Amniotic epithelial cell (primary cell): Measurements from ENCODE around the gene IL6.
"Not testable (repeated sequence)": the region's sequence is repeated elsewhere in the genome, so short reads cannot be mapped to it uniquely, and the experiment has no call there.

Experiments
- DNase-seq: peaks from one replicate; pipeline ENCODE4 v3.0.0-alpha.2; 2010; ENCODE audit warnings: low read depth

IL6 gene

DNA sequence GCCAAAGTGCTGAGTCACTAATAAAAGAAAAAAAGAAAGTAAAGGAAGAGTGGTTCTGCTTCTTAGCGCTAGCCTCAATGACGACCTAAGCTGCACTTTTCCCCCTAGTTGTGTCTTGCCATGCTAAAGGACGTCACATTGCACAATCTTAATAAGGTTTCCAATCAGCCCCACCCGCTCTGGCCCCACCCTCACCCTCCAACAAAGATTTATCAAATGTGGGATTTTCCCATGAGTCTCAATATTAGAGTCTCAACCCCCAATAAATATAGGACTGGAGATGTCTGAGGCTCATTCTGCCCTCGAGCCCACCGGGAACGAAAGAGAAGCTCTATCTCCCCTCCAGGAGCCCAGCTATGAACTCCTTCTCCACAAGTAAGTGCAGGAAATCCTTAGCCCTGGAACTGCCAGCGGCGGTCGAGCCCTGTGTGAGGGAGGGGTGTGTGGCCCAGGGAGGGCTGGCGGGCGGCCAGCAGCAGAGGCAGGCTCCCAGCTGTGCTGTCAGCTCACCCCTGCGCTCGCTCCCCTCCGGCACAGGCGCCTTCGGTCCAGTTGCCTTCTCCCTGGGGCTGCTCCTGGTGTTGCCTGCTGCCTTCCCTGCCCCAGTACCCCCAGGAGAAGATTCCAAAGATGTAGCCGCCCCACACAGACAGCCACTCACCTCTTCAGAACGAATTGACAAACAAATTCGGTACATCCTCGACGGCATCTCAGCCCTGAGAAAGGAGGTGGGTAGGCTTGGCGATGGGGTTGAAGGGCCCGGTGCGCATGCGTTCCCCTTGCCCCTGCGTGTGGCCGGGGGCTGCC is at the start of gene IL6:
TSS of gene IL6 (plus strand) at position 294 of the 807 bp plus-strand sequence. CDS start at position 357, 63 bp downstream.
- DNase-seq = peak; percentile 83

DNA sequence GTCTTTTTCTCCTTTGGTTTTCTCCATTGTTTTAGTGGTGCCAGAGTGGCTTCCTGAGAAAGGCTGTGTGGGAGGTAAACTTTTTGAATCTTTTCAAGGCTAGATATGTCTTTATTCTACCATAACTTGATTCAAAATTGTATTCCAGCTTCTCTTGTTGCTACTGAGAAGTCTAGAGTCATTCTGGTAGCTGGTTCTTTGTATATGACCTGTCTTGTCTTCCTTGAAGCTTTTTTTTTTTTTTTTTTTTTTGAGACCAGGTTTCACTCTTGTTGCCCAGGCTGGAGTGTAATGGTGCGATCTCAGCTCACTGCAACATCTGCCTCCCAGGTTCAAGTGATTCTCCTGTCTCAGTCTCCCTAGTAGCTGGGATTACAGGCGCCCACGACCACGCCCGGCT is 49.7 kb upstream of the IL6 start:
- not testable (repeated sequence) for DNase-seq

DNA sequence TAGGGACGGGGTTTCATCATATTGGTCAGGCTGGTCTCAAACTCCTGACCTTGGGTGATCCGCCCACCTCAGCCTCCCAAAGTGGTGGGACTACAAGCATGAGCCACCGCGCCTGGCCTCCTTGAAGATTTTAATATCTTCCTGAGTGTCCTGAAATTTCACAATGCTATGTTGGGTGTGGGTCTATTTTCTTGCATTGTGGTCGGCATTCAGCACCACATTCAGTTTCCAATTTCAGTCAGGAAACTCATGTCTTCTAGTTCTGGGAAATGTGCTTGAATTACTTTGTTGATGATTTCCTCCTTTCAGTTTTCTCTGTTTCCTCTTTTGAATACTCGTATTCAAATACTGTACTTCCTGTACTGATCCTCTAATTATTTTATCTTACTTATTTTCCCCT is 49.3 kb upstream of the IL6 start:
- DNase-seq = no peak

DNA sequence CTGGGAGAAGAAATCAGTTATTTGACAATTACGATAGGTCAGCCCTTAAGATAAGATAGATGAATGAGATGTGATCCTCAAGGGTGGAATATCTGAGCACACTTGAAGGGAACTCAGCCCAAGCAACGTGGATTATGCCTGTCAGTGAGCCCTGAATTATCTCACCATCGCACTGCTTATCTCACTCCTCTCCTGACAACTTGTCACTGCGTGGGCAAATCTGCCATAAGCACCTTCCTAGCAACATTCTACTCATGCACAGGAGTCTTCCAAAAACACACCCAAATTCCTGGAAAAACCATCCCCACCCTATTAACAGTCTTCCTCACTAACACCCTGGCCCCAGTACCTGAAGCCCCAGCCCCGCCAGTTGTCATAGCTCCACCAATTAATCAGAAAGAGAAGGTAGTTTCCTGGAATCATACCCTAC is 46.5 kb upstream of the IL6 start:
- DNase-seq = no peak

DNA sequence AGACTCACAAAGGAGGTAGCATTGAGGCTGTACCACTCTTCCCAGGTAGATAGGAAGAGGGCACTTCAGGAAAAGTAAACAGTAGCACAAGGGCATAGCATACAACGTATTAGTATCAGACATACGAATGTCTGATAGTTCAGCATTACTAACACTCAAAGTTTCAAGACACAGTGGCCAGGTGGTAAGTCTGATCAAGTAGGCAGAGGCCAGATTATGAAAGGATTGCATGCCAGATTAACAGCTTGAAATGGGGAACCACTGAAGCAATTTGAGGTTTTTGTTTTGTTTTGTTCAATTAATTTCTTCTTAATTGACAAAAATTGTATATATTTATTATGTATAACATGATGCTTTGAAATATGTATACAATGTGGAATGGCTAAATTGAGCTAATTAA is 45.7 kb upstream of the IL6 start:
- DNase-seq = no peak

DNA sequence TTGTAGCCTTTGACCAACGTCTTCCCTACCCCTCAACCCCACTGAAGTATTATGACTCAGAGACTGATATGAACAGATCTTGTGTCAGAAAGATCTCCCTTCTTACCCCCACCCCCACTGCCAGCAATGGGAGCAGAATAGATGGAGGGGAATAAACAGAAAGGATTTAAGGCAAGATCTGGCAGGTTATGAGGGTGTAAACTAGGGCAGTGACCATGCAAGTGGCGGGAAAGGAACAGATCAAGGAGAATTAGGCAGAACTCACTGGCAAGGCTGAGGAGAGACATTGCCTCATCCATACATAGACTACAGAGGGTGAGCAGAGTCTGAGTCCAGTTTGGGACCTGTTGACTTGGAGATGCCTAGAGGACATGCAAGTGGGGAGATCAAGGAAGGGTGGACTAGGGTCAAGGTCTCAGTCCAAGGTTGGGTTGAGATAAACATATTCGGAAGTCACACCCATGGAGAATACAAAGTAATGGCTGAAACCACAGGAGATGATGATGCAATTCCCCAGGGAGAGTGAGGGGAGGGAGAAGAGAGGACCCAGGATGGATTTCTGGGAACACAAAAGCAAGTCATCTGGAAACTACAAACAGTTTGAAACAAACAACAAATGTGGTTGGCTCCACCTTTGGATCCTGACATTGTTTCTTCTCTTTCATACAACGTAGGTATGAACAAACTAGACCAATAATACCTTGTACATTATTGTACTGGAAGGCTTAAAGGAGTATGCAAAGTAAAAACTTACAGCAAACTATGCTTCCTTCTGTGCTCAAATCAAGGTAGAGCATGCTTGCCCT is 44.9 kb upstream of the IL6 start:
- DNase-seq = no peak

DNA sequence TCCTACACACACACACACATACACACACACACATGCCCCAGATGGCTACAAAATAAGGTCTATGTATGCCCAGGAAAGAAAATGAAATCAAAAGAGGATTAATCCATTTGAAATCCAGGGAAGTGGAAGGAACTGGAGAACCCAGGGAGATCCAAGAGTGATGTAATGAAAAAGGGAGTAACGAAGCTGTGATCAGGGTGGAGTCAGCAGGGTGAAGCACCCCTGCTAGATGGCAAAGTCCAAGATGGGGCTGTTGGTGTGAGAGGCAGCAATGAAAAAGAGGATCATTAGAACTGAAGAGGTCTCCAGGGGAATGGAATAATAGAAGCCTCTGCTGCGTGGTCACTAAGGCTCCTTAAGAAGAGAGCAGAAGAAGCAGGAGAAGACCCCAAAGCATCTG is 43.6 kb upstream of the IL6 start:
- DNase-seq = no peak

DNA sequence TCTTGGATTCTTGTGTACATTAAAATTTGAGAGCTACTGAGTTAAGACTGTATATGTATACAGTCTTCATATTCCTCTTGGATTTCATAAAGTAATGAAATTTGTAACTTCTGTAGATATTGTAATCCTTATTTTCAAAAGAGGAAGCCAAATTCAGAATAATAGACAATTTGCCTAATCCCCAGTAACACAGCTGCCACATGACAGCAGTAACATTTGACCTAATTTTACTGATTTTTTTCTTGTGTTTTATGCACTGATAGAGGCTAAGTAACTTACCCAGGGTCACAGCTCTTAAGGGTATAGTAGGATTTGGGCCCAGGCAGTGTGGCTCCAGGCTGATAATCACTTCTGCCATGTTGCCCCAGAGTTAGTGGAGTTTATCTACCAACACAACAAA is 40.4 kb upstream of the IL6 start:
- DNase-seq = no peak

DNA sequence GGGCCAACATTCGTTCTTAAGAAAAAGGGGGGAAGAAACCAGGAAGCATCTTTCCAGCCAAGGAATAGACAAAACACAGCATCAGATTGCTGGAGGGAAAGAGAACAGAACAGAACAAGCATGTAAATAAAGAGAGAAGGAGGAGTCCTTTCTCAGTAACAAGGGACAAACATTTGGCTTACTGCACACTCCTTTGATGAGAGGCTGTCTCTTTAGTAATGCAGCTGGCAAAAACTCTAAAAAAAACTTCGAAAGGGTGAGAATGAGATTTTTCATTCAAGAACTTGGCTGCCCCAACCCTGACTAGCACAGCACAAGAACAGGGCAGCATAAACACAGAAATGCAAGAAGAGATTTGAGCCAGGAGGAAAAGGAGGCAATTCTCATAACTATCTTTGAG is 38.9 kb upstream of the IL6 start:
- DNase-seq = no peak

DNA sequence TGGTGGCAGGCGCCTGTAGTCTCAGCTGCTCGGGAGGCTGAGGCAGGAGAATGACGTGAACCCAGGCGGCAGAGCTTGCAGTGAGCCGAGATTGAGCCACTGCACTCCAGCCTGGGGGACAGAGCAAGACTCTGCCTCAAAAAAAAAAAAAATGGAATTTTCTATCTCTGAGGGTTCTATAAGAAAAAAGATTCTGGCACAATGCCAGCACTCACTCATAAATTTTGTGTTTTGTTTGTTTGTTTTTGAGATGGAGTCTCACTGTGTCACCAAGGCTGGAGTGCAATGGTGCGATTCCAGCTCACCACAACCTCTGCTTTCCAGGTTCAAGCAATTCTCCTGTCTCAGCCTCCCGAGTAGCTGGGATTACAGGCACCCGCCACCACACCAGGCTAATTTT is 38.1 kb upstream of the IL6 start:
- not testable (repeated sequence) for DNase-seq

DNA sequence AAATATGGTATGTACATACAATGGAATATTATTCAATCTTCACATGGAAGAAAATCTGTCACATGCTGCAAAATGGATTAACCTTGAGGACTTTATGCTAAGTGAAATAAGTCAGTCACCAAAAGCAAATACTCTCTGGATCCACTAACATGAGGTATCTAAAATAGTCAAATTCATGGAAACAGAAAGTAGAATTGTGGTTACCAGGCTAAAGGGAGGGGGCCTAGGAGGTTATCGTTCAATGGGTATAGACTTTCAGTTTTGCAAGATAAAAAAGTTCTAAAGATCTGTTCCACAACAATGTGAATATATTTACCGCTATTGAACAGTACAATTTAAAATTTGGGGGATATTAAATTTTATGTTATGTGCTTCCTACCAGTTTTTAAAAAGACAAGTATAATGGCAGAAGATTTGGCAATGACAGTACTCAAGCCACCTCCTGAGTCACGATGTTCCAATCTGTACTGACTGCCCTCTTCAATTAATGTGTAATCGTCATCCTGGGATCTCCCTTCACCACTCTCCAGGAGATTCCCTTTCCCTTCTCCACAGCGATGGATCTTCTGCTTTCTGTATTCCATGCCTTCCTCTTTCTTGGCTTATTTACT is 32.3 kb upstream of the IL6 start:
- no peak for DNase-seq

DNA sequence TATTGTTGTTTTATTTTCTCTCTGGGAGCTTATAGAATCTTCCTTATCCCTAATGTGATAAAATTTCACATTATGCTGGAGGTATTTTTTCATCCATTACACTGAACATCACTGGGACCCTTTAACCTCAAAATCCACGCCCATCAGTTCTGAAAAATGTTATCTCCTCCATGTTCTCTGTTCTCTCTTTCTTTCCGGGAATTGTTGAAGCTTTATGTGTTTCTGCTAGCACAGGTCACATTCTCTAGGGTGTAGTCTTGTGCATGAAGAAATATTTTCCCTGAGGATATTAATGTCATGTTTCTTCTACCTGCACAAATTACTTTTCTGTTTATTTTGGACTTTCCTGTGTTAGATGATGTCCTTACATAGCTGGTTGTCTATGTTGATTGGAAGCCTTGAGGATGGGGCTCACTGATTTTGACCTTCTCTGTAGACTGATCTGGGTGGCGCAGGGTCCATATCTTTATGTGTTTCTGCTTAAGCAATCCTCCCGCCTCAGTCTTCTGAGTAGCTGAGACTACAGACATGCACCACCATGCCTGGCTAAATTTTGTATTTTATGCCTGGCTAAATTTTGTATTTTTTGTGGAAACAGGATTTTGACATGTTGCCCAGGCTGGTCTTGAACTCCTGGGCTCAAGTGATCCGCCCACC is 31.4 kb upstream of the IL6 start:
- no peak for DNase-seq

DNA sequence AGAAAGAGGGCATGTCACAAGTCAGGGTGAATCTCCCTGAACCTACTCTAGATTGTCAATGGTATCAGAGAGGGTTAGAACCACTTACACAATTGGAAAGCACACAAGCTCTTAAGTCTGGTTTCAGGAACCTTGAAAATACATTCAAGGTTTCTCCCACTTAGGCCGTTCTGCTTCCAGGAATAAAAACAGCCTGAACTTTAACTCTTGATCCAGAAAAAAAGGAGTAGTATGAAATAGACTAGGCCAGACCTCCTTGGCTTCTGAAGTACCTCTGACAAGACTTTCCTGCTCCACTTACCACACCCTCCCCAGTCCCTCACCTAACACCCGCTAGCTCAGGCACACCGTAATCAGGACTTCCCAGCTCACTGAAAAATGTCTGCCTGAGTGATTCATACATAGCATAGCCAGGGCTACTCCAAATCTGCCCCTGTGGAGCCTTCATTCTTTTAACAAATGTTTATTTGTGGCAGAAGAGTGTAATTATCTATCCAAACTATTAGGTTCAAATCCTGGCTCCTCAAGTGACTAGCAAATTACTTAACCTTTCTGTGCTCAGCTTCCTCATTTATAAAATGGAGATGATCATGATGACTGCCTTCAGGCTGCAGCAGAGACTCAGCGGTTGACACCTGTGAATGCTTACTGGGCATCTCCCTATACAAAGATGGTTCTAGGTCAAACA is 30.3 kb upstream of the IL6 start:
- peak; percentile 25 for DNase-seq

DNA sequence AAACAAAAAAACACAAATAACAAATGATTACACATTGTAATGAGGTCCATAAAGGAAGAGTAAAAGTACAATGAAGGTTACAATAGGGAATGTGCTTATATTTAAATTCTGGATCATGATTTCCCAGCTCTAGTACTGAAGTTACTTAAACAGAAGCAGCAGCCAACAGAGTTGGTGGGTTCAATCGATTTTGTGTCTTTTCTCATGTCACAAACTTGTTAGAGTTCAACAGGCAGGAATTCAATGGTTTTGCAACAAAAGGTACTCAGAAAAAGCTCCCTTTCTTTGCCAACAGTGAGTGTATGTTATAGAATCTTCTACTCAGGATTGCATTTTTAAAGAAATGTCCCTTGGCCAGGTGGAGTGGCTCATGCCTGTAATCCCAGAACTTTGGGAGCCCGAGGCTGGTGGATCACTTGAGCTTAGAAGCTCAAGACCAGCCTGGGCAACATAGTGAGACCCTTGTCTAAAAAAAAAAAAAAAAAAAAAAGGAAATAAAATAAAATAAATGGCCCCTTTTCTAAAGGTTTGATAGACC is 29.6 kb upstream of the IL6 start:
- DNase-seq = no peak

DNA sequence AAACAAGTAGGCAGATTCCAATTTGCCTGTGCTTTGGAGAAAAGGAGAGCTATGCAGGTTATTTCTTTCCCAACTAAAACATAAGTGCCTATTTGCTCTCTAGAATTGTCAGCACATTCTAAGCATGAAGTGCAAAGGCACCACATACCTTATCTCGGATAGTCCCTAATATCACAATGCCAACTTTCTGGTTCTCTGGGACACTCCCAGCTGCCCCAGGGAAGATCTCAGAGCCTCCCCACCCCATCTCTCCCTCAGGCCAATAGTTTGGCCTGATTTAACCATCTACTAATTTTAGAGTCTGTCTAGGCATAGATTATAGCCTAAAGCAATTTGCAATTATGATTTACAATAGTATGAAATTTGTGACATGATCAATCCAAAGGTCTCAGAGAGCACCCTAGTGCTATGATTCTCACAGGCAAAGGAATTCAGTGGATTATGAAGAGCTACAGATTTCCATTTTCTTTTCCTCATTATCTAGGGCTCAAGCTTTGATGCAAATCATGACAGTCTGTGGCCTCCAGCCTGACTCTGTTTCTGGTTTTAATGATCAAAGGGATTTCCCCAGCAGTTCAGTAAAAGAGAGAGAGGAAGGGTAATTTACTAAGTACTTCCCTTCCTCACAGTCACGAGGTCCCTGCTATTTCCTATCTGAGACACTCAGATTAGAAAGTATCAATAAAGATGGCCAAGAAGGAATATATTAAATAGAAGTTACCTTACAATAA is 29.0 kb upstream of the IL6 start:
- no peak for DNase-seq

DNA sequence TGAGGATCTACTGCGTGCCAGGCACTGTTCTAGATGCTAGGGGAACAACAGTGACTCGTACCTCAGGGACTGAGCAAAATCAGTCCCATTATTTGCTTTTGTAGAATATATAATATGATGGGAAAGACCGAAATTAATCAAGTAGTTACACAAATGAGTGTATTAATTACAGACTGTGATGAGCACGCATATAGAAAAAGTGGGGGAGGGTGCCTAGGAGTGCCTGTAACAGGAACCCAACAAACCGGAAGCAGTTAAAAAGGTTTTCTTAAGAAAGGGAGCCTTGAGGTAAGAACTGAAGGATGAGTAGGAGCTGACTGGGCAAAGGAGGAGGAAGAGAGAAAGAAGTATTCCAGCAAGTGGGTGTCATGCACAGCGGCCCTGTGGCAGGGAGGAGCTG is 28.2 kb upstream of the IL6 start:
- DNase-seq = no peak

DNA sequence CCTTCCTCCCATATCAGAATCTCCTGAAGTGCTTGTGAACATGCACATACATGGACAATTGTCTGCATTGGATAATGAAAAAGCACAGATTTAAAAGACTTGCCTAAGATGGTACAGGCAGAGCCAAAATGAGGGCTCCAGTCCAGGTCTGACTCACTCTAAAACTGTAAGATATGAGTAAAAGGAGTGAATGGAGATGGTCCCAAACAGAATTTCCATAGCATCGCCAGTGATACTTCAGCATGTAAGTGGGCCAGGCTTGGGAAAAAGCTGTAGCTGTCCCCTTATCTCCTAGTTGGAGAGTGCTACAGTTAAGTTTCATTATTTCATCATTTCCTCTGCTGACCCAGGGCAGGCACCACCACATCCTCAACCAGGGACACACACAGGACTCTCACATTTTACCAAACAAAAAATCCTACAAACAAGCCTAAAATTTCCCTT is 26.4 kb upstream of the IL6 start:
- DNase-seq = peak; percentile 40

DNA sequence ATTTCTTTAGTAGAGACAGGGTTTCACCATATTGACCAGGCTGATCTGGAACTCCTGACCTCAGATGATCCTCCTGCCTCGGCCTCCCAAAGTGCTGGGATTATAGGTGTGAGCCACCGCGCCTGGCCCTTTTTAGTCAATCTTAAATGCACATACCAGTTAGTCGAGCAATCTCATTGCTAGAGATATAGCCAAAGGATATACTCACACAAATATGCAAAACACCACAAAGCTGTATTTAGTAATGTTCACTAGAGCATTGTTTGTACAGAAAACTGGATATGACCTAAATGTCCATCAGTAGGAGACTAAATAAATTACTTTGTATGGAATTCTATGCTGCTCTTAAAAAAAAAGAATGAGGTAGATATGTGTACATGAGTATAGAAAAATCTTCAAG is 24.5 kb upstream of the IL6 start:
- DNase-seq = peak; percentile 14

DNA sequence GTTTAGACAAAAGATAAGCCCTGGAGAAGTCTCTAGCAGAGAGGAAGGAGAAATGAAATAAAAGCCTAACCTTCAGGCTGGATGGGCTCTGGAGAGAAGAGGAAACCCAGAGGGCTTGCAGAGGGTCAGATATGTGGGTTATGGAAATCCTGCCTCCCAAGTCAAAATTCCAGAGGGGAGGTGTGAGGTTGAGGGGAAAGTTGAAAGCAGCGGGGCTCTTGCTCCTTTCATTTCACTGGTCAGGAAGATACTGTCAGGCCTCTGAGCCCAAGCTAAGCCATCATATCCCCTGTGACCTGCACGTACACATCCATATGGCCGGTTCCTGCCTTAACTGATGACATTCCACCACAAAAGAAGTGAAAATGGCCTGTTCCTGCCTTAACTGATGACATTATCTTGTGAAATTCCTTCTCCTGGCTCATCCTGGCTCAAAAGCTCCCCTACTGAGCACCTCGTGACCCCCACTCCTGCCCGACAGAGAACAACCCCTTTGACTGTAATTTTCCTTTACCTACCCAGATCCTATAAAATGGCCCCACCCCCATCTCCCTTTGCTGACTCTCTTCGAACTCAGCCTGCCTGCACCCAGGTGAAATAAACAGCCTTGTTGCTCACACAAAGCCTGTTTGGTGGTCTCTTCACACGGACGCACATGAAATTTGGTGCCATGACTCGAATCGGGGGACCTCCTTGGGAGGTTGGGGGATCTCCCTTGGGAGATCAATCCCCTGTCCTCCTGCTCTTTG is 23.7 kb upstream of the IL6 start:
- not testable (repeated sequence) for DNase-seq
